H7 (cell line): ENCODE measurements around the gene ALDH7A1. TPM values are rescaled to one million over a fixed set of nuclear protein-coding genes. Genes with fewer than 3 reads are reported as not detected.
"Not testable (repeated sequence)": the region's sequence is repeated elsewhere in the genome, so short reads cannot be mapped to it uniquely, and the experiment has no call there.

ENCODE experiments used
- DNase-seq: peaks from one replicate; pipeline ENCODE4 v3.0.0; 2012
- H3K27me3 ChIP-seq: 2 replicates; pipeline ENCODE4 v1.6.0; 2011; ENCODE audit warnings: mild to moderate bottlenecking, low read length; ENCODE audit not compliant: control insufficient read depth, insufficient read depth
- H3K36me3 ChIP-seq: replicated peaks from 2 replicates; pipeline ENCODE4 v1.5.1; 2011; ENCODE audit warnings: low read length; ENCODE audit not compliant: control insufficient read depth, insufficient read depth
- H3K4me3 ChIP-seq: 2 replicates; pipeline ENCODE4 v1.5.1; 2011; ENCODE audit warnings: low read depth, mild to moderate bottlenecking, control low read depth, low read length, moderate library complexity; ENCODE audit not compliant: insufficient read depth
- total RNA-seq: library from RNA; depleted of rRNA; stranded (reverse); fragments of >200 nt; shearing (Covaris generic); gene quantifications from 2 replicates; pipeline ENCODE4 v1.2.3, GENCODE V29; 2014

Gene ALDH7A1
- total RNA-seq, 1 experiment from 2014 or later, result 60.6 TPM

DNA sequence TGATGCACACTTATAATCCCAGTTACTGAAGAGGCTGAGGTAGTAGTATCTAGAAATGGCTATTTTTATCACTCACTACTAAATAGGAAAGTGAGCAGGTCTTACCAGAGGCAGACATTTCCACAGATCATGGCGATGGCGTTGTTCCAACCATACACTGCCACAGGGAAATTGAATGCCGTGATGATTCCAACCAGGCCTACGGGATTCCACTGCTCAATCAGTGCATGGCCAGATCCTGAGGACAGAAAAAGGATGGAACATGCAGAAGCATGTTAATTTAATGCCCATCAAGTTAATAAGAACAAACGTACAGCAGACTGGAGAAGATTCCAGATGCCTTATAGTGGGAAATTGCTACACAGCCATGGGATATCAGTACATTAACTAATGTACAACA, 18.0 kb downstream of the ALDH7A1 start:
- DNase-seq, result no peak
- no peaks in the 10 kb centered on the region for H3K27me3 ChIP-seq
- H3K36me3 ChIP-seq, result peaks cover 40% of the 10 kb centered on the region
- H3K4me3 ChIP-seq, result no peak overlapping the region

DNA sequence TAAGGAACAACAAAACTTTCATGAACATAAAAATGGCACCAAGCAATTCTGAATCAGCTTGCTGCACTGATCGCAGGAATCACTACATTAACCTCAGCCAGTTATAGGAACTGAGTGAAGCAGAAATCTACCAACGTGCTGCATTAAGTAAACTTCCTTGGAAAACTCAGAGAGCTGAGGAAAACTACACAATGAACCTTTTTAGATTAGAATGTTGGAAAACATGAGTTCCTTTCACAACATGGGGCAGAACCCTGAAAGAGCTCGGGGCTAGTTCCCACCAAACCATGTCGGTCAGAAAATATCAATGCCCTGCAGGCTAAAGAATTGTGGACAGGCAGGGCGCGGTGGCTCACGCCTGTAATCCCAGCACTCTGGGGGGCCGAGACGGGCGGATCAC, 19.4 kb downstream of the ALDH7A1 start:
- H3K27me3 ChIP-seq, result no peaks in the 10 kb centered on the region
- no peak overlapping the region for H3K4me3 ChIP-seq
- H3K36me3 ChIP-seq, result peaks cover 38% of the 10 kb centered on the region
- DNase-seq, result no peak

DNA sequence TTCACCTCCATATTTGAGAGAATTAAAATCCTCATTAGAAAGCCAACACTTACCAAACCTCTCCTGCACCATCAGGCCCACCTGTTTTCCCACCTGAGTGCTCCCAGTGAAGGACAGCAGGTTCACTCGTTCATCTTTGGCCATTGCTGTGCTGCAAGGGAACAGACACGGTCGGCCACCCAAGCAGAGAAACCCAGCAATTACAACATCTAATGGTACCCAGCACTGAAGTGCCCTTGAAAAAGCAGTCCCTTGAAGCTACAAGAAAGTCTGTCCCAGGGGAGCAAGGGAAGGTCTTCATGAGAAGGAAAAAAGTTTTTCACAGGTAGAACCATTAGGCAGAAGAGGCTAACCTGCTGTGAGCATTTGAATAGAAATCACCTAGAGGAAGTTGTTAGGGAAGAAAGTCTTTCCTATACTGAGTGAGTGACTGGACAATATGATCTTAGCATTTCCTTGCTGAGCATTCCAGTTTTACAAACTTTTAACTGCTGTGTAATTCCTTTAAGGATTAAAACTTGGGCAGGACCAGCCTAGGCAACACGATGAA, 26.7 kb downstream of the ALDH7A1 start:
- H3K4me3 ChIP-seq, result no peak overlapping the region
- DNase-seq, result no peak
- no peaks in the 10 kb centered on the region for H3K27me3 ChIP-seq
- H3K36me3 ChIP-seq, result peaks cover 21% of the 10 kb centered on the region

DNA sequence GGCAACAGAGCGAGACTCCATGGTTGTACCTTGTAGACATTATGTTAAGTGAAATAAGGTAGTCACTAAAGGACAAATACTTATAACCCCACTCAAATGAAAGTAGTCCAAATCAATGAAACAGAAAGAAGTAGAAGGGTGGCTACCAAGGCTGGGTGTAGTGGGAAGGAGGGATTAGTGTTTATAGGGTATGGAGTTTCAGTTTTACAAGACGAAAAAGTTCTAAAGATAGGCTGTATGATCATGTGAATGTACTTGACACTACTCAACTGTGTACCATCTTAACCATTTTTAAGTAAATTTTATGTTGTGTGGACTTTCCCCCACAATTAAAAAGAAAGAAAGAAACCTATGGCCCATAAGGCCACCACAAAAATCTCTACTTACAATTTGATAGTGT, 32.2 kb downstream of the ALDH7A1 start:
- H3K27me3 ChIP-seq, result no peaks in the 10 kb centered on the region
- H3K36me3 ChIP-seq, result peaks cover 23% of the 10 kb centered on the region
- H3K4me3 ChIP-seq, result no peak overlapping the region
- no peak for DNase-seq

DNA sequence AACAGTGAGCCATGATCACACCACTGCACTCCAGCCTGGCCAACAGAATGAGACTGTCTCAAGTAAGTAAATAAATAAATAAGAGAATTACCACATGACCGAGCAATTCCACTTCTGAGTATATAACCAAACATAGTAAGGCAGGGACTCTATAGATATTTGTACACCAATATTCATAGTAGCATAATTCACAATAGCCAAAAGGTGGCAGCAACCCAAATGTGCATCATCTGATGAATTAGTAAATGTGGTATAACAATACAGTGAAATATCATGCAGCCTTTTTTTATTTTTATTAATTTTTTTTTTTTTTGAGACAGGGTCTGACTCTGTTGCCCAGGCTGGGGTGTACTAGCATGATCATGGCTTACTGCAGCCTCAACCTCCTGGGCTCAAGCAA, 33.1 kb downstream of the ALDH7A1 start:
- H3K36me3 ChIP-seq, result peaks cover 23% of the 10 kb centered on the region
- H3K27me3 ChIP-seq, result no peaks in the 10 kb centered on the region
- H3K4me3 ChIP-seq, result no peak overlapping the region
- no peak for DNase-seq

DNA sequence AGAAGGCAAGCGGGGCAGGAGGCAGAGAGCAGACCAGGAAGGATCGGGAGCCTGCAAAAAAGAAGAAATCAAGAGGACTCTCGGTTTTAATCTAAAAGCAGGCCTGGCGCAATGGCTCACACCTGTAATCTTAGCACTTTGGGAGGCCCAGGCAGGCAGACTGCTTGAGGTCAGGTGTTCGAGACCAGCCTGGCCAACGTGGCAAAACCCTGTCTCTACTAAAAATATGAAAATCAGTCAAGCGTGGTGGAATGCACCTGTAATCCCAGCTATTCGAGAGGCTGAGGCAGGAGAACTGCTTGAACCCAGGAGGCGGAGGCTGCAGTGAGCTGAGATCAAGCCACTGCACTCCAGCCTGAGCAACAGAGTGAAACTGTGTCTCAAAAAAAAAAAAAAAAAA, 39.9 kb downstream of the ALDH7A1 start:
- not testable (repeated sequence) for H3K4me3 ChIP-seq, H3K27me3 ChIP-seq, DNase-seq
- peaks cover 47% of the 10 kb centered on the region for H3K36me3 ChIP-seq

DNA sequence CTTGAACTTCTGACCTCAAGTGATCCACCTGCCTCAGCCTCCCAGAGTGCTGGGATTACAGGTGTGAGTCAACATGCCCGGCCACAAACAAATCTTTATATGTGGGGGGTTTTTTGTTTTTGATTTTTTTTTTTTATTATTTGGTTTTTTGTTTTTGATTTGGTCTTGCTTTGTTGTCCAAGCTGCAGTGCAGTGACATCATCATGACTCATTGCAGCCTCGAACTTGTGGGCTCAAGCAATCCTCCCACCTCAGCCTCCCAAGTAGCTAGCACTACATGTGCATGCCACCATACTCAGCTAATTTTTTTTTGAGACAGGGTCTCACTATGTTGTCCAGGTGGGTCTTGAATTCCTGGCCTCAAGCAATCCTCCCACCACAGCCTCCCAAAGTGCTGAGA, 42.4 kb downstream of the ALDH7A1 start:
- no peak overlapping the region for H3K4me3 ChIP-seq
- DNase-seq, result no peak
- H3K36me3 ChIP-seq, result peaks cover 53% of the 10 kb centered on the region
- no peaks in the 10 kb centered on the region for H3K27me3 ChIP-seq

GRCh38 chr5:126544087-126544740, 50.8 kb downstream of the ALDH7A1 start:
- Histone ChIP-seq H3K27me3 (no peaks in the 10 kb centered on the region), H3K4me3 (no peak overlapping the region), H3K36me3 (peaks cover 20% of the 10 kb centered on the region)
- DNase-seq, result peak; percentile 30

DNA sequence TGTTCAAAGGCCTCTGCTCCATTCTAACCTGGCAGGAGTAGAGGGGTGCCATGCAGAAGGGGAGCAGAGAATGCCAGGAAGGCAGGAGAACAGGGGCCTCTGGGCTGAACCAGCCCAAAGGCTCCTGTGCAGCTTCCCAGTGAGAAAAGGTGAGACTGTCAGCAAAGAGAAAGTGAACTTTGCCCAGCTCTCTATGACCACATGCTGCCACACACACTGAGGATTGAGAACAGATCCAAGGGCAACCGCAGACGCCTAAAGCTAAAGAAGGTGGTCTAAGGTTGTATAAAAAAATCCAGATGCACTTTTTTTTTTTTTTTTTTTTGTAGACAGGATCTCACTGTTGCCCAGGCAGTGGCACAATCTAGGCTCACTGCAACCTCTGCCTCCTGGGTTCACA, 51.4 kb downstream of the ALDH7A1 start:
- H3K36me3 ChIP-seq, result peaks cover 16% of the 10 kb centered on the region
- no peaks in the 10 kb centered on the region for H3K27me3 ChIP-seq
- DNase-seq, result no peak
- no peak overlapping the region for H3K4me3 ChIP-seq

DNA sequence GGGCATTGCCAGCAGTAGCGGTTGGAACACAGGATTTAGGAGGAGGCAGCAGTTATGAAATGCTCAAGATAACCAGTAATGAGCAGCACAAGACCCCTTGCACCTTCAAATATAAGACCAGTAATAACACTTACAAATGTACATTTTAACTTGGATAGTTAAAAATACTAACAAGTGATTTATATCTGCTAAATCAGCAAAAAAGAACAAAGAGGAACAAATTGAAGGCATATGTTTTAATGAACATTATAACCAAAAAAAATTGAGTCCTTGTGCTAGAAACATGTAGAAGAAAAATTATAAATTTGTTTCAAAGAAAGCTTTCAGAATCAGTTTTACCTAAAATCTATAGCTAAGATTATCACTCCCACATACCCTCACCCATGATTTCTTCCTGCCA, 52.0 kb downstream of the ALDH7A1 start:
- H3K36me3 ChIP-seq, result peaks cover 15% of the 10 kb centered on the region
- no peak overlapping the region for H3K4me3 ChIP-seq
- DNase-seq, result no peak
- H3K27me3 ChIP-seq, result no peaks in the 10 kb centered on the region

DNA sequence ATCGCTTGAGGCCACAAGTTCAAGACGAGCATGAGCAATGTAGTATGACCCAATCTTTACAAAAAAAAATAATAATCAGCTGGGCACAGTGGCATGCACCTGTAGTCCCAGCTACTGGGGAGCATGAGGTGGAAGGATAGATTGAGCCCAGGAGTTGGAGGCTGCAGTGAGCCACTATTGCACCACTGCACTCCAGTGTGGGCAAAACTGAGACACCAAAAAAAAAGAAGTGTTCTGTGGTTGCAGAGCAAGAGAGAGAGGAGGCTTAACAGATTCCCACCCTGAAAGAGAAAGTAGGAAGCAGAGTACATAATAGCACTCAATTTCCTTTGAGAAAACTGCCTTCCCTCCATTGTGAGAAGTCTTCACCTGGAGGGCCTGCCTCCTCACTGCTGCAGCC, 52.6 kb downstream of the ALDH7A1 start:
- H3K27me3 ChIP-seq, result no peaks in the 10 kb centered on the region
- H3K4me3 ChIP-seq, result no peak overlapping the region
- H3K36me3 ChIP-seq, result peaks cover 11% of the 10 kb centered on the region
- no peak for DNase-seq

- Histone ChIP-seq H3K27me3 (no peaks in the 10 kb centered on the region), H3K4me3 (no peak overlapping the region), H3K36me3 (peaks cover 3% of the 10 kb centered on the region)
- DNase-seq, result no peak
Observed at GRCh38 chr5:126540631-126541030, 54.4 kb downstream of the ALDH7A1 start.

GRCh38 chr5:126538579-126538978, 56.4 kb downstream of the ALDH7A1 start:
- H3K36me3 ChIP-seq, result no peaks in the 10 kb centered on the region
- H3K4me3 ChIP-seq, result no peak overlapping the region
- DNase-seq, result no peak
- no peaks in the 10 kb centered on the region for H3K27me3 ChIP-seq

GRCh38 chr5:126536874-126537273, 58.1 kb downstream of the ALDH7A1 start:
- H3K27me3 ChIP-seq, result no peaks in the 10 kb centered on the region
- DNase-seq, result no peak
- no peaks in the 10 kb centered on the region for H3K36me3 ChIP-seq
- H3K4me3 ChIP-seq, result no peak overlapping the region

DNA sequence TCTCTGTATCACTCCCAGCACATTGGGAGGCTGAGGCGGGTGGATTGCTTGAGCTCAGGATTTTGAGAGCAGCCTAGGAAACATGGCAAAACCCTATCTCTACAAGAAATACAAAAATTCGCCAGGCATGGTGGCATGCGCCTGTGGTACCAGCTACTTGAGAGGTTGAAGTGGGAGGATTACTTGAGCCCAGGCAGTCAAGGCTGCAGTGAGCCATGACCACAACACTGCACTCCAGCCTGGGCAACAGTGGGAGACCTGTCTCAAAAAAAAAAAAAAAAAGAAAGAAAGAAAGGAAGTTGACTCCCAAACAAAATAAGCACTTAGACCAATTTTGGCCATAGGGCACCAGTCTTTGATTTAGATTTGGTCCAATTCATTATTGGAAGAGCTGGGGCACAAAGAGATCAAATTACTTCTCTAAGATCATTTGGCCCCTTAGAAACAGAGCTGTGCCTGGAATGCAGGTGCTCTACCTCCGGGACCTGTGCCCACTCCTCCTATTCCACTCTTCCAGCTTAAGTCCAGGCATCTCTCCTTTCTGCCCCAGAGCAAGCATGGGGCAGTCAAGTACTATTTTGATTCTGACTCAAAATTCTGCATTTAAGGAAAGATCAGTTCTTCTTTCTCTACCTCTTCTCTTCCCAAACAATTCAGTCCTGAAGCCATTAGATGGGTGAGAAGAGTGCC, 59.0 kb downstream of the ALDH7A1 start:
- Histone ChIP-seq H3K27me3 (no peaks in the 10 kb centered on the region), H3K36me3 (no peaks in the 10 kb centered on the region), H3K4me3 (no peak overlapping the region)
- no peak for DNase-seq
